HG03139 (cell line): ENCODE data around the gene OLR1.
A peak's percentile ranks its signal among the peaks of the same experiment; 100 is the strongest.

ENCODE experiments used
- ATAC-seq: cut with Tn5 transposase; IDR thresholded peaks from one replicate; pipeline ENCODE4 v1.9.1; 2021; ENCODE audit not compliant: unreplicated experiment

Gene OLR1

GRCh38 chr12:10154145-10154496 is 17.8 kb downstream of the OLR1 start:
- no peak for ATAC-seq

GRCh38 chr12:10153271-10154144 is 18.4 kb downstream of the OLR1 start:
- no peak for ATAC-seq

GRCh38 chr12:10151621-10152020 is 20.3 kb downstream of the OLR1 start:
- no peak for ATAC-seq

- no peak for ATAC-seq
Measured at GRCh38 chr12:10147714-10148403, 24.1 kb downstream of the OLR1 start.

GRCh38 chr12:10142976-10143589 is 28.8 kb downstream of the OLR1 start:
- ATAC-seq, result no peak

- no peak for ATAC-seq
Measured at GRCh38 chr12:10140001-10140400, 31.9 kb downstream of the OLR1 start.

GRCh38 chr12:10136637-10137205 is 35.2 kb downstream of the OLR1 start:
- no peak for ATAC-seq

- ATAC-seq, result no peak
Measured at GRCh38 chr12:10135126-10135525, 36.8 kb downstream of the OLR1 start.

GRCh38 chr12:10132850-10133370 is 39.0 kb downstream of the OLR1 start:
- no peak for ATAC-seq

- no peak for ATAC-seq
Measured at GRCh38 chr12:10131111-10131690, 40.7 kb downstream of the OLR1 start.

- ATAC-seq, result peak; percentile 61
Measured at GRCh38 chr12:10130042-10130441, 41.9 kb downstream of the OLR1 start, which contains the start of gene CLEC7A. CLEC7A (minus strand) TSS chr12:10130199; CDS start chr12:10130082, 117 bp downstream.

- ATAC-seq, result no peak
Measured at GRCh38 chr12:10128687-10129086, 43.2 kb downstream of the OLR1 start.

GRCh38 chr12:10126413-10126812 is 45.5 kb downstream of the OLR1 start:
- ATAC-seq, result no peak

GRCh38 chr12:10122689-10123088 is 49.2 kb downstream of the OLR1 start:
- no peak for ATAC-seq

- ATAC-seq, result no peak
Measured at GRCh38 chr12:10121278-10121677, 50.7 kb downstream of the OLR1 start.

- no peak for ATAC-seq
Measured at GRCh38 chr12:10119066-10119465, 52.9 kb downstream of the OLR1 start.

GRCh38 chr12:10115890-10116289 is 56.0 kb downstream of the OLR1 start:
- no peak for ATAC-seq

GRCh38 chr12:10115311-10115710 is 56.6 kb downstream of the OLR1 start:
- ATAC-seq, result no peak

- no peak for ATAC-seq
Measured at GRCh38 chr12:10113920-10114319, 58.0 kb downstream of the OLR1 start.

- ATAC-seq, result no peak
Measured at GRCh38 chr12:10113075-10113474, 58.9 kb downstream of the OLR1 start.

- no peak for ATAC-seq
Measured at GRCh38 chr12:10111451-10111850, 60.5 kb downstream of the OLR1 start.
